Adrenal gland (tissue), 12 donors: ENCODE measurements around the gene NKX6-2. TPM values are rescaled to one million over a fixed set of nuclear protein-coding genes. Genes with fewer than 3 reads are reported as not detected.

Source experiments
- DNase-seq, 7 donors: peaks; one replicate each; pipeline ENCODE4 v3.0.0-alpha.2; 2019 to 2020
- H3K27ac ChIP-seq, 5 donors: fragments of 200-600 bp; sonication (generic) in 4 of 5; 1 replicate in 3 of 5; 2 replicates in 2 of 5; pipeline versions ENCODE4 v1.5.1 to v1.8.0; 2016 to 2020; ENCODE audit warnings: mild to moderate bottlenecking in 1 of 5
- H3K27me3 ChIP-seq: fragments of 200-600 bp; 2 replicates; pipeline ENCODE4 v1.8.0; 2021
- H3K36me3 ChIP-seq, 2 donors: fragments of 200-600 bp; replicated peaks in 1 of 2; 1 replicate in 1 of 2; 2 replicates in 1 of 2; pipeline versions ENCODE4 v1.5.1 to v1.8.0; 2018 to 2022
- H3K4me1 ChIP-seq, 2 donors: fragments of 200-600 bp; replicated peaks in 1 of 2; 1 replicate in 1 of 2; 2 replicates in 1 of 2; pipeline versions ENCODE4 v1.5.1 to v1.8.0; 2018 to 2021
- H3K4me3 ChIP-seq, 4 donors: fragments of 200-600 bp; sonication (generic) in 3 of 4; one replicate each; pipeline ENCODE4 v1.5.1; 2016 to 2018
- H3K9me3 ChIP-seq, 3 donors: fragments of 200-600 bp; sonication (generic) in 1 of 3; replicated peaks in 1 of 3; 1 replicate in 2 of 3; 2 replicates in 1 of 3; pipeline versions ENCODE4 v1.5.1 to v1.8.0; 2016 to 2021
- CTCF ChIP-seq, 6 experiments: fragments of 450-650 bp in 4 of 6; fragments of 200-600 bp in 2 of 6; sonication (generic) in 1 of 6; IDR thresholded peaks; 1 replicate in 5 of 6; 2 replicates in 1 of 6; pipeline versions ENCODE4 v1.5.1 to v1.8.0; 2016 to 2021; ENCODE audit warnings: antibody characterized with exemption in 6 of 6, mild to moderate bottlenecking in 2 of 6, moderate library complexity in 1 of 6
- POLR2A ChIP-seq, 2 donors: fragments of 450-650 bp; IDR thresholded peaks; one replicate each; pipeline ENCODE4 v1.6.1; 2017; ENCODE audit warnings: antibody characterized with exemption in 2 of 2, mild to moderate bottlenecking in 2 of 2, moderate library complexity in 1 of 2
- WGBS, 4 donors: extraction: QIAGEN DNeasy Blood & Tissue Kit in 2 of 4; methylation state at CpG; one replicate each; pipeline versions ENCODE4 v1.1.5 to v1.1.7; 2013 to 2017; 5-methylcytosine and 5-hydroxymethylcytosine counted together
- intact Hi-C, 2 donors: fragments of 100-400 bp; cut with DNase I; formaldehyde crosslinking; loops; one replicate each; pipeline versions ENCODE4 v1.14.1 to v1.15.0; 2022 to 2023
- polyA plus RNA-seq, 3 donors: library from polyadenylated mRNA; stranded (reverse); fragments of 200-250 nt in 2 of 3; fragments of 350-450 nt in 1 of 3; fragmentation: Illumina TruSeq in 1 of 3; extraction: RNeasy Lipid Tissue Mini Kit (QIAGEN cat#74804) in 1 of 3; gene quantifications; one replicate each; pipeline ENCODE4 v1.2.3, GENCODE V29; 2013 to 2014
- total RNA-seq, 9 donors: library from RNA; depleted of rRNA in 4 of 9; stranded (reverse); fragments of >200 nt in 4 of 9; fragments of 120-200 nt in 1 of 9; fragmentation: NEBNext Ultra II Directional in 1 of 9; extraction: Animal tissue kit (Norgen Biotek cat#: 25700) in 1 of 9; gene quantifications; one replicate each; pipeline versions ENCODE4 v1.1.0 to v1.2.4, GENCODE V29; 2013 to 2023
- donor health status: healthy with polysubstance abuse.
- donor health status: Bipolar disorder and iron deficiency.
- donor health status: DM: yes; HTN: yes; CAD: no.
- donor health status: DM: no; HTN: no; CAD: no.
- donor health status: DM: no; HTN: no; CAD: no.
- donor health status: DM: yes; HTN: yes; CAD: no.

The NKX6-2 gene
- total and polyA plus RNA-seq, 12 donors, result 0.37 to 0.40 TPM; not detected in 10

GRCh38 chr10:132788180-132788830 is 2.4 kb upstream of the NKX6-2 start:
- TF ChIP-seq POLR2A (IDR thresholded peaks at IDR 0.05) (no peak), CTCF (IDR thresholded peaks at IDR 0.05) (peak in 1 of 6 experiments; percentile 5)
- H3K27me3 ChIP-seq, result peaks cover 56% of the 10 kb centered on the region
- intact Hi-C loops, result no loop called here
- DNase-seq, result no peak
- no peak overlapping the region for H3K4me3 ChIP-seq
- H3K4me1 ChIP-seq, result peaks cover 0 to 10% of the 10 kb centered on the region in 2 donors
- no peaks in the 10 kb centered on the region for H3K9me3 ChIP-seq
- H3K27ac ChIP-seq, result no peak overlapping the region
- WGBS, 4 donors, result 1 to 2% (median 1%) methylated on average over 21 to 78 of the region's 79 CpGs
- H3K36me3 ChIP-seq, result peaks cover 0 to 1% of the 10 kb centered on the region in 2 donors

GRCh38 chr10:132787495-132788179 is 1.7 kb upstream of the NKX6-2 start:
- Histone ChIP-seq H3K4me3 (no peak overlapping the region), H3K27ac (no peak overlapping the region), H3K27me3 (peaks cover 58% of the 10 kb centered on the region), H3K9me3 (no peaks in the 10 kb centered on the region), H3K4me1 (peaks cover 0 to 10% of the 10 kb centered on the region in 2 donors), H3K36me3 (peaks cover 0 to 3% of the 10 kb centered on the region in 2 donors)
- intact Hi-C loops, result no loop called here
- DNase-seq, result no peak
- WGBS, 4 donors, result 1 to 3% (median 2%) methylated on average over 5 to 80 of the region's 80 CpGs
- TF ChIP-seq CTCF (IDR thresholded peaks at IDR 0.05) (no peak), POLR2A (IDR thresholded peaks at IDR 0.05) (no peak)

GRCh38 chr10:132786884-132787494 is 1.0 kb upstream of the NKX6-2 start:
- intact Hi-C loops, result no loop called here
- TF ChIP-seq POLR2A (IDR thresholded peaks at IDR 0.05), result no peak
- TF ChIP-seq CTCF (IDR thresholded peaks at IDR 0.05), result no peak
- Histone ChIP-seq H3K4me3 (no peak overlapping the region), H3K4me1 (peaks cover 0 to 10% of the 10 kb centered on the region in 2 donors), H3K27ac (no peak overlapping the region), H3K36me3 (peaks cover 0 to 10% of the 10 kb centered on the region in 2 donors), H3K27me3 (peaks cover 58% of the 10 kb centered on the region), H3K9me3 (no peaks in the 10 kb centered on the region)
- no peak for DNase-seq
- WGBS, 4 donors, result 0 to 3% (median 3%) methylated on average over 14 to 80 of the region's 80 CpGs; no CpG with 5 or more reads in 1 of the 4 donors

- Histone ChIP-seq H3K9me3 (no peaks in the 10 kb centered on the region), H3K36me3 (peaks cover 0 to 15% of the 10 kb centered on the region in 2 donors), H3K4me1 (peaks cover 0 to 10% of the 10 kb centered on the region in 2 donors), H3K27ac (no peak overlapping the region), H3K4me3 (no peak overlapping the region), H3K27me3 (peaks cover 58% of the 10 kb centered on the region)
- TF ChIP-seq POLR2A (IDR thresholded peaks at IDR 0.05) (no peak), CTCF (IDR thresholded peaks at IDR 0.05) (no peak)
- DNase-seq, result no peak
- WGBS, 4 donors, result 2 to 8% (median 5%) methylated on average over 9 to 58 of the region's 58 CpGs
- intact Hi-C loops, result no loop called here
Measured at GRCh38 chr10:132786476-132786883, 533 bp upstream of the NKX6-2 start.
